Measurements from ENCODE around the gene PANK4. TPM values are rescaled to one million over a fixed set of nuclear protein-coding genes. Genes with fewer than 3 reads are reported as not detected.

PANK4 gene
- polyA plus RNA-seq, 1 experiment, result 17.1 TPM

DNA sequence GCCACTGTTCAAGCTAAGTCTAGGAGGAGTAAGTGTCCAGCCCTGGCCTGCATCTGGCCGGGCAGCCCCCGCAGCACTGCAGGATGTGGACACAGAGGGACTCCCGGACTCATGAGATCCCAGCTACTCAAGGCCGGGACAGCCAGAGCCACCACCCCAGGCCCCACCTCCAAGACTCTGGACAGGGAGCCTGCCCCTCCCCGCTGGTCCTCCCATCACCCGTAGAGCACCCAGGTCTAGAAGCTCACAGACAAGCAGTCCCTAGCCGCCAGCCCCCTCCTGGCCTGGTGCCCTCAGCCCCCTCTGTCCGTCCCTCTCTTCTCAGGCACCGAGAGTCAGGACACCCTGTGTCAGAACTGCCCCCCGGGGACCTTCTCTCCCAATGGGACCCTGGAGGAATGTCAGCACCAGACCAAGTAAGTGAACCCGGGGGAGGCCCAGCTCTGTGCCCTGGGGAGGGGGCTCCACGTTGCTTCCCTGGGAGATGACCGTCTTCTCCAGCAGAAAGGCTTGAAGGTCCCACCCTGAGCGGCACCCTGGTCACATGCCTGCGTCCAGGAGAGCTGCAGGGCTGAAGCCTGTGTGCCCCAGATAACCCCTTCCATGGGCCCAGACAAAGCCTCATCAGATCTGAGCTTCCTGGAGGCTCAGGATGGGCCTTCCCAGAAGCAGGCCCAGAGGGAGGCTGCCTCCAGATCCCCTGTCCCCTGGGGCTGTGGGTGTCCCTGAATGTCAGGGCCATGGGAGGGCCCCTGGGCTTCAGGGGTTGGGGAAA lies 34.1 kb upstream of the PANK4 start:
- no peak for DNase-seq (ENCODE audit: low read depth)
- TF ChIP-seq, protein P1, sequence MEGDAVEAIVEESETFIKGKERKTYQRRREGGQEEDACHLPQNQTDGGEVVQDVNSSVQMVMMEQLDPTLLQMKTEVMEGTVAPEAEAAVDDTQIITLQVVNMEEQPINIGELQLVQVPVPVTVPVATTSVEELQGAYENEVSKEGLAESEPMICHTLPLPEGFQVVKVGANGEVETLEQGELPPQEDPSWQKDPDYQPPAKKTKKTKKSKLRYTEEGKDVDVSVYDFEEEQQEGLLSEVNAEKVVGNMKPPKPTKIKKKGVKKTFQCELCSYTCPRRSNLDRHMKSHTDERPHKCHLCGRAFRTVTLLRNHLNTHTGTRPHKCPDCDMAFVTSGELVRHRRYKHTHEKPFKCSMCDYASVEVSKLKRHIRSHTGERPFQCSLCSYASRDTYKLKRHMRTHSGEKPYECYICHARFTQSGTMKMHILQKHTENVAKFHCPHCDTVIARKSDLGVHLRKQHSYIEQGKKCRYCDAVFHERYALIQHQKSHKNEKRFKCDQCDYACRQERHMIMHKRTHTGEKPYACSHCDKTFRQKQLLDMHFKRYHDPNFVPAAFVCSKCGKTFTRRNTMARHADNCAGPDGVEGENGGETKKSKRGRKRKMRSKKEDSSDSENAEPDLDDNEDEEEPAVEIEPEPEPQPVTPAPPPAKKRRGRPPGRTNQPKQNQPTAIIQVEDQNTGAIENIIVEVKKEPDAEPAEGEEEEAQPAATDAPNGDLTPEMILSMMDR (IDR thresholded peaks at IDR 0.05; ENCODE audit: insufficient read depth, low read depth, low read length), result no peak
- ChIA-PET POLR2A (no interaction called here), CTCF (interaction anchor here (1.3 to 2.0 kb wide), 5 partner anchors 11 to 146 kb away, joined by 3 to 9 read pairs (median 7); no protein-coding TSS in a partner anchor)
- no peaks in the 10 kb centered on the region; the same call in 1 of the 2 replicates for H3K36me3 ChIP-seq (ENCODE audit: control insufficient read depth, insufficient read depth, low read length)
- H3K27me3 ChIP-seq (ENCODE audit: control insufficient read depth, insufficient read depth, low read length), result no peaks in the 10 kb centered on the region
- no peak overlapping the region for H3K4me3 ChIP-seq (ENCODE audit: low read depth, low read length)

DNA sequence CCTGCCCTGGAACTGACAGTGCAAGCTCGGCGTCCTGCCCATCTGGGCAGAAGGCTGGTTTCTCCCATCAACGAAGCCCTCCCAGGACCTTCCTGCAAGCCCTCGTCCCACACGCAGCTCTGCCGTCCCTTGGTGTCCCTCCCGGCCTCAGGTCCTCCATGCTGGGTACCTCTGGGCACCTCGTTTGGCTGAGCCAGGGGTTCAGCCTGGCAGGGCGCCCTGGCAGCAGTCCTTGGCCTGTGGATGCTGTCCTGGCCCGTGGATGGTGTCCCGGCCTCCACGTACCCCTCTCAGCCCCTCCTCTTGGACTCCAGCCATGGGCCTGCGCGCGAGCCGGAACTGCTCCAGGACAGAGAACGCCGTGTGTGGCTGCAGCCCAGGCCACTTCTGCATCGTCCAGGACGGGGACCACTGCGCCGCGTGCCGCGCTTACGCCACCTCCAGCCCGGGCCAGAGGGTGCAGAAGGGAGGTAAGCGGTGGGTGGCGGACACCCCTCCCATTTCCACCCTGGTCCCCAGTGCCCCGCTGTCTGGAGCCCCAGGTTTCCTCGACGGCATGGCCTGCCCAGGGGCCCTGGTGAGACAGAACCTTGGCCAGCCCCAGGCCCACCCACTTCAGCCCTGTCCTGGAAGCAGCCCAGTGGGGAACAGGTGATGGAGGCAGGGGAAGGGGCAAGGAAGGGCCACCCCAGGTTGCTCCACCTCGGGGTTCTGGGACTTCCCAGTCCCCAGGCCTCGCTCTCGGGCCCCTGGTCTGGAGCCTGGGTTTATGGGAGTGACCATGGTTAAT lies 33.3 kb upstream of the PANK4 start:
- H3K36me3 ChIP-seq (ENCODE audit: control insufficient read depth, insufficient read depth, low read length), result no peaks in the 10 kb centered on the region; the same call in 1 of the 2 replicates
- TF ChIP-seq, protein P1 (IDR thresholded peaks at IDR 0.05; ENCODE audit: insufficient read depth, low read depth, low read length), result no peak
- H3K27me3 ChIP-seq (ENCODE audit: control insufficient read depth, insufficient read depth, low read length), result no peaks in the 10 kb centered on the region
- no peak for DNase-seq (ENCODE audit: low read depth)
- no peak overlapping the region for H3K4me3 ChIP-seq (ENCODE audit: low read depth, low read length)
- ChIA-PET POLR2A (no interaction called here), CTCF (interaction anchor here (1.8 to 2.0 kb wide), 3 partner anchors 11 to 17 kb away, joined by 4 to 9 read pairs (median 7); no protein-coding TSS in a partner anchor)

DNA sequence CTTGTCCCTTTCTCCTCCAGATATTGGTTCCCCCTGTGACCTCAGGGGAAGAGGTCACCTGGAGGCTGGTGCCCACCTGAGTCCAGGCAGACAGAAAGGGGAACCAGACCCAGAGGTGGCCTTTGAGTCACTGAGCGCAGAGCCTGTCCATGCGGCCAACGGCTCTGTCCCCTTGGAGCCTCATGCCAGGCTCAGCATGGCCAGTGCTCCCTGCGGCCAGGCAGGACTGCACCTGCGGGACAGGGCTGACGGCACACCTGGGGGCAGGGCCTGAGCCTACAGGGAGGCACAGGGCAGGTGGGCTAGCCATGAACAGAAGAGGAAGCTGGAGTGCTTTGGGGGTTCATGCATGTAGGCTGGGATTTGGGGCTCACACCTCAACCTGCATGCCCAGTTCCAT lies 32.5 kb upstream of the PANK4 start:
- Histone ChIP-seq H3K4me3 (ENCODE audit: low read depth, low read length) (no peak overlapping the region), H3K27me3 (ENCODE audit: control insufficient read depth, insufficient read depth, low read length) (no peaks in the 10 kb centered on the region), H3K36me3 (ENCODE audit: control insufficient read depth, insufficient read depth, low read length) (no peaks in the 10 kb centered on the region; the same call in 1 of the 2 replicates)
- TF ChIP-seq, protein P1 (IDR thresholded peaks at IDR 0.05; ENCODE audit: insufficient read depth, low read depth, low read length), result no peak
- POLR2A ChIA-PET, result no interaction called here
- CTCF ChIA-PET, result interaction anchor here (1.2 to 3.2 kb wide), 2 partner anchors 12 to 177 kb away, joined by 3 to 28 read pairs; no protein-coding TSS in a partner anchor
- no peak for DNase-seq (ENCODE audit: low read depth)

DNA sequence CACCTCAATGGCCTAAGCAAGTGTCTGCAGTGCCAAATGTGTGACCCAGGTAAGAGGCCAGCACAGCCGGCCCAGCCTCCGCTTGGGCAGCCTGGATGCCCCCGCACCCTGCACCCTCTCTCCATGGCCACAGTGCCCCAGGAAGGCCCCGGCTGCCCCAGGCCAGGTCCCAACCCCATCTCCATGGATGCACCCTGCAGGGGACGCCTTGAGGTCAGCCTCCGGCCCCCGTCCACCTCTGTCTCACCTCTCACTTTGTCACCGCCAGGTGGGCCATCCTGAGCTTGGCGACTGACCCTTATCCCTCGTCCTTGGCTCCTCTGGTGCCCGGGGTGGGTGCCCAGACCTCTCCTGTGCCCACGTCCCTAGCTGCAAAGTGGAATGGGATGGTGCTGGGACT lies 32.0 kb upstream of the PANK4 start:
- no peak for DNase-seq (ENCODE audit: low read depth)
- Histone ChIP-seq H3K4me3 (ENCODE audit: low read depth, low read length) (no peak overlapping the region), H3K27me3 (ENCODE audit: control insufficient read depth, insufficient read depth, low read length) (no peaks in the 10 kb centered on the region), H3K36me3 (ENCODE audit: control insufficient read depth, insufficient read depth, low read length) (no peaks in the 10 kb centered on the region; the same call in 1 of the 2 replicates)
- POLR2A ChIA-PET, result no interaction called here
- CTCF ChIA-PET, result interaction anchor here (1.2 to 3.2 kb wide), 2 partner anchors 11 to 177 kb away, joined by 3 to 28 read pairs; no protein-coding TSS in a partner anchor
- TF ChIP-seq, protein P1 (IDR thresholded peaks at IDR 0.05; ENCODE audit: insufficient read depth, low read depth, low read length), result no peak

All from BJ (cell line).